Mucosa of descending colon (tissue), 3 donors: Measurements from ENCODE around the gene CYGB. TPM values are rescaled to one million over a fixed set of nuclear protein-coding genes. Genes with fewer than 3 reads are reported as not detected.

Source experiments
- ATAC-seq: fragments of 200-7000 bp; cut with Tn5 transposase; one replicate; pipeline ENCODE4 v1.9.1; 2020; ENCODE audit warnings: mild to moderate bottlenecking, moderate library complexity
- DNase-seq, 3 donors: peaks; one replicate each; pipeline ENCODE4 v3.0.0-alpha.2; 2020
- H3K36me3 ChIP-seq: fragments of 200-600 bp; one replicate; pipeline ENCODE4 v1.8.0; 2021; ENCODE audit warnings: low read depth, mild to moderate bottlenecking
- H3K4me1 ChIP-seq: fragments of 200-600 bp; one replicate; pipeline ENCODE4 v1.8.0; 2021; ENCODE audit warnings: low read depth, mild to moderate bottlenecking
- H3K4me3 ChIP-seq: fragments of 200-600 bp; one replicate; pipeline ENCODE4 v1.8.0; 2021; ENCODE audit warnings: mild to moderate bottlenecking
- H3K9me3 ChIP-seq: fragments of 200-600 bp; one replicate; pipeline ENCODE4 v1.8.0; 2021; ENCODE audit warnings: mild to moderate bottlenecking
- intact Hi-C, 2 donors: fragments of 100-400 bp; cut with DNase I in 1 of 2; cut with micrococcal nuclease in 1 of 2; formaldehyde crosslinking; loops; one replicate each; pipeline versions ENCODE4 v1.11.0 to v1.11.1; 2022; cut with DNase I, micrococcal nuclease
- total RNA-seq, 3 donors: library from RNA; stranded (reverse); fragmentation: NEBNext Ultra II Directional in 2 of 3; extraction: Animal tissue kit (Norgen Biotek cat#: 25700) in 2 of 3; gene quantifications; one replicate each; pipeline versions ENCODE4 v1.2.1 to v1.2.4, GENCODE V29; 2021 to 2023
- TF ChIP-seq, protein P1 (sequence below): fragments of 200-600 bp; IDR thresholded peaks from one replicate; pipeline ENCODE4 v1.8.0; 2022; ENCODE audit warnings: antibody characterized with exemption, mild to moderate bottlenecking
- donor health status: DM: no; HTN: no; CAD: no; lungs with moderate emphysema.
- donor health status: DM: no; HTN: no; CAD: no.
- donor health status: DM: no; HTN: yes; CAD: no.

CYGB gene
- total RNA-seq, 3 donors from 2014 or later = 10.6 to 24.0 (median 15.1) TPM

DNA sequence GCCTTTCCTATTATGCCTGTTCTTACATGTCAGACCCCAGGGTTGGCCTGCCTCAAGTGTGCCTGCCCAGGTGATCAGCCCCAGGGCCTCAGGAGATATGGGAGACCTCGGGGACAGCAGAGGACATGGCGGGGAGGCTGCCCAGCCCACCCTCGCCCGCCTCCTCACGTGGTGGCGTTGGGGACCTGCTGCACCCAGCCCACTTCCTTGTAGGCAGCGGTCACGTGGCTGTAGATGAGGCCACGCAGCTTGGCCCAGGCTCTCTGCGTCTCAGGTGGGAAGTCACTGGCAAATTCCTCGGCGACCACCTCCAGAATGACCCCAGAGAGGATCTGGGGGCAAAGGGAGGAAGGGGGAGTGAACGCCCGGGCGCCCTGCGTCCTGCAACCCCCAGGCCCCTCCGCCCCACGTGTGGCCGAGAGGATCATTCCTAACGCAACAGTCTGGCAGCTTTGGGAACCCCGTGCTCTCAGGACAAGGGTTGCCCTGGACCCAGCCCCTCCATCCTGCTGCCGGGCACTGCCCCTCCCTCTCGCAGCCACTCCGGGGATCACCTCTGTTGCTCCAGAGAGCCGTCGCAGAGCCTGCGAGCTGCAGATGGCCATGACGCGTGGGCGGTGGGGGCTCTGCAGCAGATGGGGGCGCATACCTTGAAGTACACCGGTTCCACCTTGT lies 6.6 kb downstream of the CYGB start:
- DNase-seq (peak in 2 of 3 donors; percentile 37 to 54), ATAC-seq (no peak)
- TF ChIP-seq, protein P1, sequence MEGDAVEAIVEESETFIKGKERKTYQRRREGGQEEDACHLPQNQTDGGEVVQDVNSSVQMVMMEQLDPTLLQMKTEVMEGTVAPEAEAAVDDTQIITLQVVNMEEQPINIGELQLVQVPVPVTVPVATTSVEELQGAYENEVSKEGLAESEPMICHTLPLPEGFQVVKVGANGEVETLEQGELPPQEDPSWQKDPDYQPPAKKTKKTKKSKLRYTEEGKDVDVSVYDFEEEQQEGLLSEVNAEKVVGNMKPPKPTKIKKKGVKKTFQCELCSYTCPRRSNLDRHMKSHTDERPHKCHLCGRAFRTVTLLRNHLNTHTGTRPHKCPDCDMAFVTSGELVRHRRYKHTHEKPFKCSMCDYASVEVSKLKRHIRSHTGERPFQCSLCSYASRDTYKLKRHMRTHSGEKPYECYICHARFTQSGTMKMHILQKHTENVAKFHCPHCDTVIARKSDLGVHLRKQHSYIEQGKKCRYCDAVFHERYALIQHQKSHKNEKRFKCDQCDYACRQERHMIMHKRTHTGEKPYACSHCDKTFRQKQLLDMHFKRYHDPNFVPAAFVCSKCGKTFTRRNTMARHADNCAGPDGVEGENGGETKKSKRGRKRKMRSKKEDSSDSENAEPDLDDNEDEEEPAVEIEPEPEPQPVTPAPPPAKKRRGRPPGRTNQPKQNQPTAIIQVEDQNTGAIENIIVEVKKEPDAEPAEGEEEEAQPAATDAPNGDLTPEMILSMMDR = no peak
- no peak overlapping the region for H3K4me3 ChIP-seq
- H3K9me3 ChIP-seq = no peaks in the 10 kb centered on the region
- peaks cover 33% of the 10 kb centered on the region for H3K4me1 ChIP-seq
- no peaks in the 10 kb centered on the region for H3K36me3 ChIP-seq
- intact Hi-C loops = no loop called here

DNA sequence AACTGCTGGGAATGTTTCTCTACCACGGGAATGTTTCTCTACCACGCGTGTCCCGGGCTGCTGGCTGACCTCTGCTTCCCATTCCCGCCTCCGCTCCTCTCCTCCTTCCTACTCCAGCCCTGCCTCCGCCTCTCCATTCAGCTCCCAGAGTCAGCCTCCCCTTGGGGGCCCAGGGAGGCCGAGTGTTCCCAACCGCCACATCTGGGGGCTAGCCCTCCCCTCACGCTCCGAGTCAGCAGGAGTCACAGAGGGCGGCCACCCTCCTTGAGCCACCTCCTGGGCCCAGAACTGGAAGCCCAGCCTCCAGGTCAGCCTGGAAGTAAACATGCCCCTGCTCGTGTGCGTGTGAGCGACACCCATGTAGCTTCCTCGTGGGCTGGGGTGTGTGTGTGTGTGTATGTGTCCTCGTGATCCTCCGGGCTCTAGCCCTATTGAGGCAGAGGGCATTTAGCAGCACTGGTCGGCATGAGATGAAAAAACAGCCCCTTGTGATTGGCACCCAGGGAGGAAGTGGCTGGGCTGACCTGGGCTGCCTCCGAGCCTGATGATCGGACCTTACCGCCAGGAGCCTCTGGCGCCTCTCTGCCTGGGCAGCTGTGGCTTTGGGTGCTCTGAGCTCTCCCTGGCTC lies 7.3 kb downstream of the CYGB start:
- intact Hi-C loops = no loop called here
- Histone ChIP-seq H3K4me3 (no peak overlapping the region), H3K36me3 (no peaks in the 10 kb centered on the region), H3K9me3 (no peaks in the 10 kb centered on the region), H3K4me1 (peaks cover 38% of the 10 kb centered on the region)
- ATAC-seq = peak; percentile 15
- DNase-seq = peak in 2 of 3 donors; percentile 49 to 68
- TF ChIP-seq, protein P1 = no peak

DNA sequence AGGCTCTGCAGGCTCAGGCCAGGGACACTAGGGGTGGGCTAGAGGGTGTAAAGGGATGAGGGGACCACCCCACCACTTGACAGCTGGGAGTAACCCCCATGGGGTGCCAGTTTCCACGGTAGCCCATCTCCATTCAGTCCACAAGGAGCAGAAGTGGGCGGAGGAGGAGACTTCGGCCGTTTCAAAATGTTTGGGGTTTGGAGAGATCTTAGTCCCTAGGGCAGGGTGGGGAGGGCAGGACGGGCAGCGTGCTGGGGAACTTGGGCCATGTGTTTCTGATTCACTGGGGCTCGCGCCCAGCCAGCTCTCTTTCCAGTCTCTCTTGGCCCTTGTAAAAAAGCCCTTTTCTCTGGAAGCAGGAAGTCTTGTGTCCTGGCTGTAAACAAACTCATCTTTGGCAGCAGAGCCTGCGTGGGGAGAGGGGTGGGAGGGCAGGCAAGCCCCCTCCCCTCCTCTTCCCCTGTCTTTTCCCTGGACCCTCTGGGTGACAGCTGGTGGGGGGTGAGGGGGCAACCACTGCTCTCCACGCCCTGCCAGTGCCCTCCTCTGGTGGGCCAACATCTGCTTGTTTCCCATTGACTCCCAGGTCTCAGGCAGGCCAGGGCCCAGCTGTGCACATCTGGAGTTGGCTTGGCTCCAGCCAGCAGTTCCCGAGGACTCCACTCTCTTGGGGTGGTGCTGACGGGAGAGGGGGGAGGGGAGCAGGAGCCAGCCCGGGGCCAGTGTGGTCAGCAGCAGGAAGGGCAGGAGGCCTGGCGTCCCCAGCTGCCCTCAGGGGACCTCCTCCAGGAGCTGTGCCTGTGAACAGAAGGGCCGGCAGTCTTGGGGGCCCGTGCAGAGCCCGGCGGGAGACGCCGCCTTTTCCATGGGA lies 8.1 kb downstream of the CYGB start:
- Histone ChIP-seq H3K9me3 (no peaks in the 10 kb centered on the region), H3K4me3 (no peak overlapping the region), H3K4me1 (peaks cover 45% of the 10 kb centered on the region), H3K36me3 (no peaks in the 10 kb centered on the region)
- ATAC-seq = peak; percentile 43
- TF ChIP-seq, protein P1 = no peak
- intact Hi-C loops = no loop called here
- peak; percentile 72 to 85 (median 77) for DNase-seq

DNA sequence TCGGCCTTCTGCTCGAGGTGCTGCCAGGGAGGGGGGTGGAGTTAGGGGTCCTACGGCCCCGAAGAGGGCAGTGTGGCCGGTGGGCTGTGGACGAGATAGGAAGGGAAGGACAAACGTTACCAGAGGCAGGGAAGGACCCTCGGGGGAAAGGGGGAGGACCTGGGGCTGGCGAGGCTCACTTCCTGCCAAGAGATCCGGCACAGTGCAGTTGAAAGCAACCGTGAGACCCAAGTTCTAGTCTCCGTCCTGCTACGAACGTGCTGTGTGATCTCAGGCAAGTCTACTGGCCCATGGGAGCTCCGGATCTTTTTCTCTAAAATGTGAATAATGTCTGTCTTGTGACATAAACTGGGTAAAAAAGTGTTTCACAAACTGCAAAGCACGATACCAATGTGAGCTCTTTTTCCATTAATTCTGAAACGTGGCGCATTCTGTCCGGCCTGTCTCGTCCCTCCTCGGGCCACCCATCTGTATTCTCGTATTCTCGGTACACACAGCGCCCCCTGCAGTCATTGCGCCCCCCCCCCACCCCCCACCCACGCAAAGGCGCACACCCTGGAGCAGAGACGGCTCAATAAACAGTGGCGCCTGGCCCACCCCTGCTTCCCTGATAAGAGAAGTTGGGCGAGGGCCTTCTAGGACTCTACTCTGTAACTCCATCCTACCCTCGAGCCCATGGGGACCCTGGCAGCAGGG lies 8.8 kb downstream of the CYGB start:
- Histone ChIP-seq H3K36me3 (no peaks in the 10 kb centered on the region), H3K4me3 (no peak overlapping the region), H3K4me1 (peaks cover 46% of the 10 kb centered on the region), H3K9me3 (no peaks in the 10 kb centered on the region)
- ATAC-seq = no peak
- intact Hi-C loops = no loop called here
- TF ChIP-seq, protein P1 = no peak
- peak in 2 of 3 donors; percentile 27 to 43 for DNase-seq

DNA sequence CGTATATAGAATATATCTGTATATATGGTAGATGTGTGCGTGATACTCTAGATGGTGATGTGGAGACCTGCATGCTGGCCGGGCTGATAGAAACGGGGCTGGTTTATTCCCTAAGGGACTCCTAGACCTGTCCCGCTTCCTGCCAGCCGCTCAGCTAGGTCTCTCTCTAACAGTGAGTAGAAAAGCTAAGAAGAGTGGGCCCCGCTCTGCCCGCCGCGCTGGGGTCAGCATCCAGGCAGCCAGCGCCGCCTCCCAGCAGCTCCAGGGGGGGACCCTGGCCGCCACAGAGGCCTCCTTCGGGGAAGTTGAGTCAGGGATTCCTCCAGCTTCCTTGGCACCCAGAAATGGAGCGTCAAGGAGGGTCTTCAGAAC lies 9.4 kb downstream of the CYGB start:
- Histone ChIP-seq H3K36me3 (no peaks in the 10 kb centered on the region), H3K4me3 (no peak overlapping the region), H3K4me1 (peaks cover 41% of the 10 kb centered on the region), H3K9me3 (no peaks in the 10 kb centered on the region)
- intact Hi-C loops = no loop called here
- ATAC-seq (no peak), DNase-seq (peak in 2 of 3 donors; percentile 34 to 67)
- TF ChIP-seq, protein P1 = no peak
